HCT116 (cell line): ENCODE measurements around the gene FHOD3. TPM values are rescaled to one million over a fixed set of nuclear protein-coding genes. Genes with fewer than 3 reads are reported as not detected.

Source experiments
- ATAC-seq: fragments of 200-7000 bp; cut with Tn5 transposase; 2 replicates; pipeline ENCODE4 v1.9.1; 2020; ENCODE audit warnings: mild to moderate bottlenecking, moderate library complexity
- BruUV-seq: library from RNA; stranded (reverse); fragments of 400-500 nt; replicated peaks from 2 replicates; lab custom pipeline; 2021; lab: Mats Ljungman, UMichigan
- CTCF ChIA-PET: fragments of 300-600 bp; sonication (Branson Sonifier 250); formaldehyde crosslinking; loops from one replicate; lab custom pipeline; 2021; ENCODE audit warnings: antibody characterized with exemption; lab: Charles Lee
- POLR2A ChIA-PET: fragments of 300-600, 350-600 bp; sonication (Branson Sonifier 250); formaldehyde crosslinking; loops from one replicate; lab custom pipeline; 2021; ENCODE audit warnings: antibody characterized with exemption; lab: Charles Lee
- RAD21 ChIA-PET, 2 experiments: fragments of 300-600 bp; sonication (Branson Sonifier 250); formaldehyde crosslinking; loops; one replicate each; lab custom pipeline; 2023; ENCODE audit warnings: low total read pairs in 2 of 2; ENCODE audit not compliant: uncharacterized antibody in 2 of 2, unreplicated experiment in 2 of 2, low non-redundant PET in 1 of 2; lab: Charles Lee
- DNase-seq: peaks from one replicate; pipeline ENCODE4 v3.0.0-alpha.2; 2010; ENCODE audit warnings: low read depth, low spot score
- H2AFZ ChIP-seq: fragments of 200-600 bp; shearing (Covaris generic), sonication (generic); 2 replicates; pipeline ENCODE4 v1.6.1; 2017; ENCODE audit warnings: low read depth, mixed run types, mixed read lengths, antibody characterized with exemption, low read length; ENCODE audit not compliant: poor library complexity, severe bottlenecking
- H3K27ac ChIP-seq: 2 replicates; pipeline ENCODE4 v1.5.1; 2012; ENCODE audit warnings: low read depth, low read length
- H3K27me3 ChIP-seq: fragments of 200-600 bp; sonication (generic); 2 replicates; pipeline ENCODE4 v1.6.1; 2016; ENCODE audit warnings: mixed run types, low read length, mixed read lengths; ENCODE audit not compliant: insufficient read depth
- H3K36me3 ChIP-seq, 2 experiments: fragments of 200-500 bp in 1 of 2; fragments of 200-600 bp in 1 of 2; sonication (Bioruptor generic) in 1 of 2; sonication (generic) in 1 of 2; 2 replicates each; pipeline versions ENCODE4 v1.5.1 to v1.6.1; 2014 to 2016; ENCODE audit warnings: low read length in 2 of 2, inconsistent platforms in 1 of 2, mixed read lengths in 1 of 2, mixed run types in 1 of 2; ENCODE audit not compliant: insufficient read depth in 2 of 2, control insufficient read depth in 1 of 2
- H3K4me1 ChIP-seq, 2 experiments: fragments of 200-600 bp in 1 of 2; sonication (generic) in 1 of 2; 2 replicates each; pipeline versions ENCODE4 v1.5.1 to v1.6.1; 2012 to 2017; ENCODE audit warnings: low read length in 2 of 2, inconsistent platforms in 1 of 2, mild to moderate bottlenecking in 1 of 2, mixed read lengths in 1 of 2, mixed run types in 1 of 2, moderate library complexity in 1 of 2; ENCODE audit not compliant: insufficient read depth in 2 of 2, control insufficient read depth in 1 of 2
- H3K4me2 ChIP-seq: fragments of 200-600 bp; sonication (generic); 2 replicates; pipeline ENCODE4 v1.6.1; 2017; ENCODE audit warnings: mixed run types, low read length, mixed read lengths
- H3K4me3 ChIP-seq, 2 experiments: fragments of 200-600 bp in 1 of 2; sonication (generic) in 1 of 2; replicated peaks in 1 of 2; 2 replicates each; pipeline ENCODE4 v1.5.1; 2011 to 2016; ENCODE audit warnings: low read length in 2 of 2, control low read depth in 1 of 2, low read depth in 1 of 2, mild to moderate bottlenecking in 1 of 2, mixed read lengths in 1 of 2, mixed run types in 1 of 2
- H3K79me2 ChIP-seq: fragments of 200-600 bp; sonication (generic); 2 replicates; pipeline ENCODE4 v1.6.1; 2017; ENCODE audit warnings: mild to moderate bottlenecking, mixed run types, low read length, moderate library complexity, mixed read lengths; ENCODE audit not compliant: insufficient read depth
- H3K9ac ChIP-seq: fragments of 200-600 bp; sonication (generic); 2 replicates; pipeline ENCODE4 v1.6.1; 2016; ENCODE audit warnings: low read length, mixed read lengths
- H3K9me2 ChIP-seq: fragments of 200-600 bp; sonication (generic), shearing (Covaris generic); 2 replicates; pipeline ENCODE4 v1.6.1; 2017; ENCODE audit warnings: mixed run types, mild to moderate bottlenecking, moderate library complexity; ENCODE audit not compliant: insufficient read depth
- H3K9me3 ChIP-seq, 2 experiments: fragments of 200-500 bp in 1 of 2; fragments of 200-600 bp in 1 of 2; sonication (Bioruptor generic) in 1 of 2; sonication (generic) in 1 of 2; 2 replicates each; pipeline ENCODE4 v1.6.1; 2014 to 2017; ENCODE audit warnings: low read length in 2 of 2, mixed read lengths in 2 of 2, inconsistent platforms in 1 of 2, low read depth in 1 of 2, mild to moderate bottlenecking in 1 of 2, mixed run types in 1 of 2, moderate library complexity in 1 of 2; ENCODE audit not compliant: control insufficient read depth in 1 of 2, insufficient read depth in 1 of 2
- H4K20me1 ChIP-seq: fragments of 200-600 bp; sonication (generic), shearing (Covaris generic); 2 replicates; pipeline ENCODE4 v1.6.1; 2017; ENCODE audit warnings: mixed run types, mild to moderate bottlenecking, moderate library complexity; ENCODE audit not compliant: insufficient read depth
- ATF3 ChIP-seq: IDR thresholded peaks from 2 replicates; pipeline ENCODE4 v1.6.1; 2012
- CEBPB ChIP-seq: IDR thresholded peaks from 2 replicates; pipeline ENCODE4 v1.6.1; 2012; ENCODE audit warnings: low read depth
- ELF1 ChIP-seq: IDR thresholded peaks from 2 replicates; pipeline ENCODE4 v1.6.1; 2012; ENCODE audit warnings: low read depth, borderline replicate concordance
- FOSL1 ChIP-seq: IDR thresholded peaks from 2 replicates; pipeline ENCODE4 v1.6.1; 2012; ENCODE audit warnings: low read depth
- ZBTB33 ChIP-seq: IDR thresholded peaks from 2 replicates; pipeline ENCODE4 v1.6.1; 2011; ENCODE audit warnings: mild to moderate bottlenecking, low read length, moderate library complexity; ENCODE audit not compliant: insufficient replicate concordance; ENCODE audit errors: extremely low read depth
- intact Hi-C: fragments of 100-400 bp; cut with micrococcal nuclease; formaldehyde crosslinking; loops from 2 replicates; pipeline ENCODE4 v1.10.0; 2022
- total RNA-seq: library from RNA; stranded (reverse); gene quantifications from one replicate; pipeline ENCODE4 v1.2.1, GENCODE V29; 2021; ENCODE audit not compliant: unreplicated experiment

FHOD3 gene
- total RNA-seq, 1 experiment from 2014 or later, result 4.0 TPM

DNA sequence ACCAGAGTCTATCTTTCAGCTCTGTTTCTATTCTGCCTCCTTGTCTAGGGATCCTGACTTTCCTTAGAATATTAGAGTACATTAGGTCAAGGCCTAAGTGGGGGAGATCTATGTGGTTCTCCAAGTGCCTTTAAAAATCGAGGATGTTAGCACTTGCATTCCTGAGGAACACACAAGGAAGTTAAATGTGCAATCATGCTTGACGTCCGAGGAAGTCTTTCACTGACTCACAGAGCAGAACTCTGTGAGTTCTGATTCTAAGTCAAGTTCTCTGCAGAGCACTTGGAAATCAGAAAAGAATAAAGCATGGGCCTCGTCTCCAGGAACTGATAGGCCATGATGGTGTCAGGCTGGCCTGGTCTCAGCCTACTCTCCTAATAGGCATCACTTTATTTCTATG, 17.2 kb downstream of the FHOD3 start:
- Histone ChIP-seq H3K4me2 (no peak overlapping the region), H3K9me2 (no peaks in the 10 kb centered on the region), H3K27ac (no peak overlapping the region), H3K4me1 (peaks cover 13 to 21% of the 10 kb centered on the region in 2 experiments), H3K9me3 (no peaks in the 10 kb centered on the region), H2AFZ (no peak overlapping the region), H3K27me3 (no peaks in the 10 kb centered on the region; the same call in 1 of the 2 replicates), H3K4me3 (no peak overlapping the region), H3K79me2 (no peaks in the 10 kb centered on the region), H3K36me3 (no peaks in the 10 kb centered on the region), H4K20me1 (no peaks in the 10 kb centered on the region), H3K9ac (no peak overlapping the region)
- RAD21 ChIA-PET, result no interaction called here
- DNase-seq (no peak), ATAC-seq (no peak)
- intact Hi-C loops, result no loop called here
- no TSS peak for BruUV-seq
- no peak for TF ChIP-seq ELF1
- CTCF ChIA-PET, result no interaction called here
- POLR2A ChIA-PET, result no interaction called here

- no TSS peak for BruUV-seq
- ChIA-PET RAD21 (no interaction called here), POLR2A (no interaction called here), CTCF (no interaction called here)
- H3K9ac ChIP-seq, result no peak overlapping the region
- no peak overlapping the region for H3K4me3 ChIP-seq
- no peak overlapping the region for H3K27ac ChIP-seq
- H3K36me3 ChIP-seq, result no peaks in the 10 kb centered on the region
- intact Hi-C loops, result no loop called here
- no peak overlapping the region for H3K4me2 ChIP-seq
- no peaks in the 10 kb centered on the region for H3K79me2 ChIP-seq
- no peaks in the 10 kb centered on the region; the same call in 1 of the 2 replicates for H3K27me3 ChIP-seq
- H3K9me2 ChIP-seq, result no peaks in the 10 kb centered on the region
- no peak overlapping the region for H2AFZ ChIP-seq
- H4K20me1 ChIP-seq, result no peaks in the 10 kb centered on the region
- DNase-seq (no peak), ATAC-seq (no peak)
- H3K9me3 ChIP-seq, result no peaks in the 10 kb centered on the region
- H3K4me1 ChIP-seq, result peaks cover 6 to 13% of the 10 kb centered on the region in 2 experiments
- TF ChIP-seq ATF3 (no peak), CEBPB (no peak), FOSL1 (no peak), ZBTB33 (no peak)
Measured at GRCh38 chr18:36315736-36316135, 18.2 kb downstream of the FHOD3 start.
